Caki2 (cell line): ENCODE measurements around the gene PKIB. TPM values are rescaled to one million over a fixed set of nuclear protein-coding genes. Genes with fewer than 3 reads are reported as not detected.
A peak's percentile ranks its signal among the peaks of the same experiment; 100 is the strongest.
"Not testable (repeated sequence)": the region's sequence is repeated elsewhere in the genome, so short reads cannot be mapped to it uniquely, and the experiment has no call there.

Experiments
- DNase-seq: peaks from one replicate; pipeline ENCODE4 v3.0.0-alpha.2; 2015; ENCODE audit warnings: low read depth
- in situ Hi-C: cut with HindIII; loops from 2 replicates; pipeline ENCODE4 v1.10.0; 2016; ENCODE audit warnings: low sequenced_read_pairs, low pct_unique_long_range_greater_than_20kb, mixed read lengths
- total RNA-seq: library from RNA; depleted of rRNA; stranded (reverse); fragments of >200 nt; shearing (Covaris generic); gene quantifications from 2 replicates; pipeline ENCODE4 v1.2.3, GENCODE V29; 2014; ENCODE audit warnings: low replicate concordance

PKIB gene
- total RNA-seq, 1 experiment from 2014 or later, result 45.8 TPM

DNA sequence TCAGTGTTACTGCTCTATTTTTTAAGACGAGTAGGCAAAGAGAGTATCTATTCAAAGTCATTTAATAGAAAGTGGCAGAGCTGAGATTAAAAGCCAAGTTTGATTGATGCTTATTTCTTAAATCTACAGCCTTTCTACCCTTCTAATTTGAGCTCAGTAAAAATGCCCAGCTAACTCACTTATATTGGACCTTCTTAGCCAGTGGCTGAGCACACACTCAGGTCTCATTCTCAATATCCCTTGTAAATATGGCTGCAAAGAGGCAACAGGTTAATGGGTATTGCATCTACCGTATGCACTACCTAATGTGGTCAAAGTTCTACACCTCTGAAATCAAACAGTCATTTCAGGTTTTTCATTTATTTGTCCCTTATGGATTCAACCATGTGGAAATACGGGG lies 6.7 kb downstream of the PKIB start:
- in situ Hi-C loops, result no loop called here
- DNase-seq, result no peak

DNA sequence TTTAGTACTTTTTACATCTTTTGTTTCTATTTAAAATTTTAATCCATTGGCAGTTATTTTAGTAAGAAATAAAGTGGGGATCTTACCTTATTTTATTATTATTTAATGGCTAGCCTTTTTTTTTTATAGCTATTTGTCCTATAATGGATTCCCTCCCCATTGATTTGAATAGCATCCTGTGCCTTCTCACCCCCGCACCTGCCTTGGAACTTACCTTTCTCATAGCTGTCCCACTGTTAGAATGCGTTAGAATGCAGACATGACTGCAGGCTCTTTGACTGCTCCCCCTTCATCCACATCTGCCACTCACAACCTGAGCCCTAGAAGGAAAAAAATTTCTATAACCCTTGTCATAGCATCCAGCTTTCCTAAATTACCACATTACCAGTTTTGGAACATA lies 9.1 kb downstream of the PKIB start:
- in situ Hi-C loops, result no loop called here

DNA sequence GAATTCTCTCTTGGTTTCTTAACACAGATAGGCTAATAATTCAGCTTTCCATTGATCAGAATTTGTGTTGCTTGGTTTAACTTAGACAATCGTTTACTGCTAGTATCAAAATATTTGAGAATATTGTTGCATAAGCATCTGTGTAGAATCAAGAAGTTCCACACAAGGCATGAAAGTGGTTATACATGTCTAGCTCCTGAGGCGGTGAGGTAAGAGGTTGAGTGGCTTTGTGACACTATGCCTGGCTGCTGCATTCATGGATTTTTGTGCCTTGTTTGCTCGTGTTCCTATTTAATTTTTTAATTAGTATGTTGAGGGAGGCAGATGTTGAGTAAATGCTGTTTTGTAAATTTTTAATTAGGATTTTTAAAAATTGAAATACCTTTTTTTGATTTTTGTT lies 10.2 kb downstream of the PKIB start:
- in situ Hi-C loops, result no loop called here
- DNase-seq, result no peak

More for the DNA sequence above, 9.1 kb downstream of the PKIB start:
- no peak for DNase-seq

DNA sequence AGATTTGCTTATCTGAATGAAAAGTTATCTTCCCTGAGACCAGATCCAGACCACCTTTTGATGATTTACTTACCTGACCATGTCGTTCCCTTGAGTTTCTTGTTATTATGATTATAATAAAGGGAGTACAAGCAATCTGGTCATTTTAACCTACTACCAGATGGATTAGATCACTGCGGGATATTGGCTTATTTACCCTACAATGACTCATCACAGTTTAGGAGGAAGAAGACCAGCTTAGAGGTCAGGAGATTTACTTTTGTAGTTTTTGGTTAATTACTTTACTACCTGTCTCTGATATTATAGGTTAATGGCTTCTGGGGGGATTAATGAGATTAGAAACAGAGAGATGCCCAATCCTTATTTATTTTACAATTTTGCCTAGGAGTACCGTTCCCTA lies 10.7 kb downstream of the PKIB start:
- in situ Hi-C loops, result no loop called here
- peak; percentile 14 for DNase-seq

DNA sequence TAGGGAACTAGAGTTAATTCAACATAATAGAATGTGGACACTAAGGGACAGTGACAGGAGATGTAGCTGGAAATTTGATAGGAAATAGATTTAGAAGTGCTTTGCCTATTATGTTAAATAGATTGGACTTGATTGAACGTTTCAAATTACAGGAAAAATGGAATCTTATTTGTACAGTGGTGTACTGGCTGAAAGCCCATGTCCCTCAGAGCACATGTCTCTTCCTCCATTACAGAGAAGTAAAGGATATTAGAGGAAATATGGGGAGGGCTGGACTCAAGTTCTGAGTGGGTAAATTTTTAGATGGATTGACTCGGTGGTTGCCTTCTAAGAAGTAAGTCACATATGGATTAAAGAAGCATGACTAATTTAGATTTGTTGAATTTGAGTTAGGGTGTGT lies 11.4 kb downstream of the PKIB start:
- no peak for DNase-seq
- in situ Hi-C loops, result no loop called here

DNA sequence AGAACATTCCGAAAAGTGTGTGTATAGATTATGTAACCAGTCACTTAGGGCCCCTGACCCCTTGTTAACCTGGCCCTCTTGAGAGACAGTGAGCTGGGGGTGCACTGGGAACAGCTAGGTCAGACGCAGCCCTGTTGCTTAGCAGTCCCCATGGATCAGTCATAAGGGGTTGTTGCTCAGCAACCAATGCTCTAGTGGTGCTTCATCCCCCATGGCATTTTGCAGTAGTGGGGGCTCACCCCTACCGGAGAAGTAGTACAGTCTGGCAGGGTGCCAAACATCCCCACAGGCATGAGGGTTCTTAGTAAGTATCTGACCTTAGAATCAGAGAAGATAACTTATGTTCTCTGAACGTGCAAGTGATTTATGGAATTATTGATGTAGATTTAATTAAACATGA lies 12.3 kb downstream of the PKIB start:
- DNase-seq, result no peak
- in situ Hi-C loops, result no loop called here

DNA sequence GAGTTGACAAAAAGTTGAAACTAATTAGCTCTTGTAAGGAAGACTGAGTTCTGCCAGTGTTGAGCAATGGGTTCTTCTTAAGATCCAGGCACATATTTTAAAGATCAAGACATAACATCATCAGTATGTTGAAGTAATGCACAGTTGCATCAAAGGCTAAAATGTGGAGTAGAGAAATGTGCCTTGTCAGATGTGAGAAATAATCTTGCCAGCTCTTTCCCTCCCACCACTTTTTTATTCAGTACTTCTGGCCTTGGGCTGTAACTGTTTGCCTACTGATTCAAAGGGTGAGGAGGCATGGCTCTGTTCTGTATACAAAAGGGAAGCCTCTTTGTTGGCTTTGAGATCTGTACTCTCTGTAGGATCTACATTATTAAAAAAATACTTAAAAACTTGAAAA lies 13.1 kb downstream of the PKIB start:
- in situ Hi-C loops, result no loop called here

DNA sequence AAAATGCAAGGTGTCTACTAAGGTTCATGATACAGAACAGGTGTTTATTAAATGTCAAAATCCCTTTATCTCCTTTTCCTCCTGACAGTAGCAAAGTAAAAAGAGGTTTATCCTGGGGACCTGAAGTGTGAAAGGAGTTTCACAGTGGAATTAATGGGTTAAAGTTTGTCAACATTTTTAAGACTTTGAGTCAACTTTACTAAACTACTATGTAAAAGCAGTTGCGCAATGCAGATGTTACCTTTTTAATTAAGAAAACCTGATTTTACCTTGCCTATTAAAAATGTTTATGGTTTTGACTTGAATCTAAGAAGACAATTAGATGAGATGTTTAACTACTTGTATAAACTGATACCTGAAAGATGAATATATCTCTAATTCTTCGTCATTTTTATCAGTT lies 14.6 kb downstream of the PKIB start:
- in situ Hi-C loops, result no loop called here
- no peak for DNase-seq

More for the DNA sequence above, 13.1 kb downstream of the PKIB start:
- DNase-seq, result no peak

DNA sequence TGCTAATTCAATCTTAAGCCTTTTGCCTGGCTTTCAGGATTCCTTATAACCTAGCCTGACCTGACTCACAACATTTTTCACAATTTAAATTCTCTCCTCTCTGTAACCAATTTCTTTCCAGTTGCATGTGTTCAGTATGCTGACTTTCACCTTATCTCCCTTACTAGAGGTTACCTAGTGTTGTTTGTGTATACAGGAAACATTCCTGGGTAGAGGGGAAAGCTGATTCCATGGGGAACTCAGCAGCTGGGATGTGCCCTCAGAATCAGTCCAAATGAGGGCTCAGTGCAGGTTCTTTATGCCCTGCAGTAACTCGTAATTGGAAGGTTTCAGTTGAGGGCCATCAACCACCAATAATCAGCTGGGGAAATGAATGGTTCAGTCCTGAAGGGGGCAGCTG lies 18.5 kb downstream of the PKIB start:
- in situ Hi-C loops, result no loop called here
- DNase-seq, result no peak

DNA sequence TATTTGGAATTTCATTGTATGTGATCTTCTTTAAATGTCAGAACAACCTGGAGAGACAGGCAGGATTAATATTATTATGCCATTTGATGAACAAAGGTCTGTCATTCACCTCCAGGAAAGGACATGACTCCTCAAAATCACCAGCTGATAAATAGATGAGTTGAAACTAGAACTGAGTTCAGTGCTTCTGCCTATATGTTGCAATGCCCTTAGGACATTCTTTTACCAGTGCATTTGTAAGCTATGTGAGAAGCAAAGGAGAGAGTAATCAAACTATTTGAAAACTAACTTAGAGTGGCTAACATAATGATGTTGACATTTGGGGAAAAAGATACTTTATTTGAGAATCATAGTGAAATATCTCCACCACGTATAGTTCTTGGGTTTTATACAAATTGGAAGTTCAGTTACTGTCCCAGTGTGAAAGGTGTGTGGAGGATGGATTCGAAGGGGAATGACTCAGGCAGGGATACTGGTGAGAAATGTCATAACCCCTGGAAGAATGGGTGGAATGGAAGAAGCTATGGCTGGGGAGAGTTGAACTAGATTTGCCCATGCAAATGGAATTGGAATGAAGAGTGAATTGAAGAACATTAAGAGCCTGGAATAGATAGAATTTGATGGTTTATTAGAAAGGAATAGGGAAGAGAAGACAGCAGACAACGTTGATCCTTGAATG lies 21.5 kb downstream of the PKIB start:
- in situ Hi-C loops, result no loop called here
- no peak for DNase-seq

DNA sequence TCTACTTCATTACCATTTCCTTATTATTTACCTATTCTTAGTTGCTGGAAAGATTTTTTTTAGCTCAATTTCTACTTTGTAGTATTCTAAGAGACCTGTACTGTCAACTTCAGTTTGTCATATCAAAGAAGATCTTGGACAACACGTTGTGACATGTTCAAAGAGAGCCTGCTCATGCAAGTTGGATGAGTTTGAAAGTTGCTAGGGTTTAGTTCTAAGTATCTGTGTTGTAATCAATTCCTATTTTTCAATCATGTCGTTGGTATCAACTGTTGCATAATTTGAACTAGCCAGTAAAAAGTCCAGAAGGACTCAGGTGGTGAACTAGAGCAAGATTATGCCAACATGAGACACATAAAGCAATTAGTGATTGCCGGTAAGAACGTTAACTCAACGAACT lies 30.2 kb downstream of the PKIB start:
- no peak for DNase-seq
- in situ Hi-C loops, result no loop called here

DNA sequence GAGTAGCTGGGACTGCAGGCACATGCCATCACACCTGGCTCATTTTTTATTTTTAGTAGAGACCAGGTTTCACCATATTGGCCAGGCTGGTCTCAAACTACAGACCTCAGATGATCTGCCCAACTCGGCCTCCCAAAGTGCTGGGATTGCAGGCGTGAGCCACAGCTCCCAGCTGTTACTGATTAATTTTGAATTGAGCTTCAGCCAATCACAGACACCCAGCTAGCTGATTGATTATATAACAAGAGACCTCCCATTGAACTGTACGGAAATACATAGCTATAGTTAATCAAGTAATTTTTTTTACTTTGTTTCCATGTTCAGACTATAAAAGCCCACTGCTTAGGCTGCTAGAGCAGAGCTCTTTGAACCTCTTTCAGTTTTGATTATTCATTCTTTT lies 31.6 kb downstream of the PKIB start:
- DNase-seq, result no peak
- in situ Hi-C loops, result no loop called here

DNA sequence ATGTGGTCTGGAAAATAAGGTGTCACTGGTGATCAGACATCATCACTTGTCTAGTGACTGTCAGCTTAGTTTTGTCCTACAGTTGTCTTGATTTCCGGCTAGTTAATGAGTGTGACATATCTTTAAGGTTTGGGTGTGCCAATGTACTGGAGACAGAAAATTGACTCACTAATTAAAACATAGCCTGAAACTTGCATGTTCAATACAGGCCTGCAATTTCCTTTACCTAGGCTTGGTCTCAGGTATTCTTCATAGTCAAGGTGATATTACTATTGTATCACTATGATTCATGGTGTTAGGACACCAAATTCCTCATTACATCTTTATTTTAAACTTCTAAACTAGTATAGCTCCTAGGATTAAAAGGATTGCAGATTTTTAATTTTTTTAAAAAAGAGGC lies 32.4 kb downstream of the PKIB start:
- DNase-seq, in situ Hi-C loops: not testable (repeated sequence)

DNA sequence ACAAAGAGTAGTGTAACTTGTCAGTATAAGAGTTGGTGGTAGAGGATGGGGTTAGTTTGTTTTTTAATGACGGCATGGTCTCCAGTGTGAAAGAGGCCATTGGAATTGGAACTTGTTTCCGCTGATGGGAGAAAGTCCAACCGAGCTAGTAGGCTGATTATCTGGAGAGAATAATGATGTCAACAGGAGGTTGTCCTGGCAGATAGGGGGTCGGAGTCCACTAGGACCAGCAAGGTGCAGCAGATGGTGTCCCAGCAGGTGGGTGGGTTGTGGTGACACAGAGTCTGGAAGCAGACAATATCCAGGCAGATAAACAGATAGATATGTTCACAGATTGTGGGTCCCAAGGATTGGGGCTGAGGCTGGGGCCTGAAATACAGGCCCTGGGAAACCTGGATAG lies 35.1 kb downstream of the PKIB start:
- DNase-seq, result no peak
- in situ Hi-C loops, result no loop called here

DNA sequence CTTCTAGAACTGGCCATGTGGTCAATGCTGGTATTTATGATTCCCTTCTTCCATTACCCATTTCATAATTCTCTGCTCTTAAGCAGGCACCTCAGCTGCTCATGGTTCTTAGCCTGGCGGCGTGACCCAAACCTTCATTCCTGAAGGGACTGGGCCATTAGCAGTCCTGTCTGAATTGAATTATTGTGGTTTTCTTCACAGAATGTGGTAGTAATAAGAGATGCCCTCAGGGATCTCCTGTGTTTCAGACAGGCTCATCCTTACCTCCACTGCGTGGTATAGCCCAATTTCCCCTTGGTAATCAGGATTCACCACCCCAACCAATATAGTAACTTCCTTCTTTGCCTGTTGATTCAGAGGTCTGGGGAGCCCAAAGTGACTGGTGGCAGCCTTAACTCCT lies 37.6 kb downstream of the PKIB start:
- no peak for DNase-seq
- in situ Hi-C loops, result no loop called here

DNA sequence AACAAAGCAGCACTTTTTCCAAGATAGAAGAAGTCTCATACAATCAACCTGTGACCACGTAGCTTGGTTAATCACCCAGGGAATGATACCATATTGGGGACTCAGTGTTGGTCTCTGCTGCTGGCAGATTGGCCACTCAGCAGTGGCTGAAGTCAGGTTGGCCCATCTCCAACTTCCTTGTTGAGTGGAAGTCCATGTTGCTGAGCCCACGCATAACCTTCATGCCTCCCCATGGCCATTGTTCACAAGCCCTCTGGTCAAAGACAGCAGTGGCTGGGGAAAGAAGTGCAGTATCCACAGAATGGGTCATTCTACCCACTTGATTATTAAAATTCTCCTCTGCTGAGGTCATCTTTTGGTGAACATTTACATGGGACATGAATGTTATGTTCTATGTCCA lies 38.5 kb downstream of the PKIB start:
- no peak for DNase-seq
- in situ Hi-C loops, result no loop called here

DNA sequence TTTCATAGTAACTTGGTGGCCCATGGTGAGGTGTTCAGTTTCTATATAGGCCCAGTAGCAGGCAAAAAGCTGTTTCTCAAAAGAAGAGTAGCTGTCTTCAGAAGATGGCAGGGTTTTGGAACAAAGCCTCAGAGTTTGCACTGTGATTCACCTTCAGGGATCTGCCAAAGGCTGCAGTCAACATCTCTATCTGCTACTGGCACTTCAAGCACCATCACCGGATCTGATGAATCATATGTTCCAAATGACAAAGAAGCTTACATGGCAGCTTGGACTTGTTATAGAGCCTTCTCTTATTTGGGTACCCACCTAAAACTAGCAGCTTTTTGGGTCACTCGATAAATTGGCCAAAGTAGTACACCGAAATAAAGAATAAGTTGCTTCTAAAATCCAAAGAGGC lies 39.5 kb downstream of the PKIB start:
- DNase-seq, result no peak
- in situ Hi-C loops, result no loop called here

DNA sequence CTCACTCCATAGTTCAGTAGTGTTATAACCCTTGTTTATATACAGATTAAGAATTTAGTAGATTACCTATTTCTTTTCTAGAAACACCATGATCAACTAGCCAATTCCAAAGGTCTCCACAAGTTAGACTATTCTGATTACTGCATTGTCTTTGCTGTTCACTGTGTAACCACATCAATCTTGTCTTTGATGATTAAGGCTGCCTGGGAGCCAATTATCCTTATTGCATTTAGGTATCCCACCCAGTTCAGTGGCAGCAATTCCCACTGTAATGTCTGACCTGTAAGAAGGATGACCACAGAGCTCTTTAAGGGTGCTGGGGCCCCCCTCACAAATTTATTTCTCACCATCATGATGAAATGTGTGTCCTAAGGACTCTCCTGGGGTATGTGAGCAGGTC lies 40.2 kb downstream of the PKIB start:
- in situ Hi-C loops, result no loop called here

DNA sequence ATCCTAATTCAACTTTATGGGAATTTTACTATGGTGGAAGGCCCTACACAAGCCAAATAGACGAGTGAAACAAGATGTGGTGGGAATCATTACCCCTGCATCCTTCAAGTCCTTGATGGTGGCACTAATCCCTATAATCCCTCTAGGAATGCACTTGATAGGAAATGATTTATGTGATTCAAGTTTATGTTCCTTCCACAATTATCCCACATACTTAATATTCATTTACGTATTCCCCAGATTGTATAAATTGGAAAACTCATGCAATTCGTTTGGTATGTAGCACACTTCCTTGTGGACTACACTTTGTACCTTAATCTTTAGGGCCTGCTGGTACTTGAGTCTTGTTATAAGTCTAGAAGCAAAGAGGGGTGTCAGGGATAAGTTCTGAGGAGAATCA lies 40.8 kb downstream of the PKIB start:
- in situ Hi-C loops, result no loop called here
- DNase-seq, result no peak

More for the DNA sequence above, 40.2 kb downstream of the PKIB start:
- DNase-seq, result no peak

DNA sequence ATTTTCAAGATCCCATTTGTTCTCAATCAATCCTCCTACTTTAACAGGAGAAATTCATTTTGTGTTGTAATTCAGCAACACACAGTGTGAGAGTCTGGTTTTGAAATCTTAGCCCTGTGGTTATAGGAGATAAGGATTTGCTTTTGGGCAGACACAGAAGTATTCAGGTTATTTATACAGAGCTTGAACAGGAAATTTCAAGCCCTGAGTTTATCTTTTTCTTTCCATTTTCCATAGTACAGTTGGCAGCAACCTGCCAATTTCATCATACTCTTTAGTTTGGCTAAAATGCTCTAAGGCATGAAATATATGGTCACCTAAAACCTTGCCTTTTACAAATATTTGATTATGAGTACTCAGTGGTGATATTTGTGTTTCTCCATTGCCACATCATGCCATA lies 41.4 kb downstream of the PKIB start:
- DNase-seq, result no peak
- in situ Hi-C loops, result no loop called here

DNA sequence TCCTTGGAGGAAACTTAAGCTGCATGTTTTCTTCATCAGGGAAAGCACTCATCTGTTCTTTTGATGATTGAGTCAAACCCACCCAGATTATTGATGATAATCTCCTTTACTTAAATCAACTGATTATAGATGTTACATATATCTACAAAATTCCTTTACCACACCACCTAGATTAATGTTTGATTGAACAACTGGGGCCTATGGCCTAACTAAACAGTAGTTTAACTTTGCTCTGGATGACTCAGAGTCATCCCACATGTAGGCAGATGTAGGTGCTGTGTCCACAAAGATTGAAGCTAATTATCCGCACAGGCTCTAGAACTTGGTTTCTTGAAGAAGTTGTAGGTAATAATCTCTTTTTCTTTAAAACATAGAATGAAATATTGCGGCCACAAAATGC lies 42.2 kb downstream of the PKIB start:
- peak; percentile 72 for DNase-seq
- in situ Hi-C loops, result no loop called here
